ENCODE results near the gene SYT2.
"Not testable (repeated sequence)": the region's sequence is repeated elsewhere in the genome, so short reads cannot be mapped to it uniquely, and the experiment has no call there.

The SYT2 gene

GRCh38 chr1:202619505-202619904, 90.7 kb downstream of the SYT2 start:
- DNase-seq: no peak
- Histone ChIP-seq H3K36me3 (no peaks in the 10 kb centered on the region), H3K9me3 (ENCODE audit: severe bottlenecking) (peaks cover 2% of the 10 kb centered on the region), H3K27me3 (ENCODE audit: insufficient read depth, low read depth, severe bottlenecking) (no peaks in the 10 kb centered on the region), H3K27ac (0 out of 2 replicates have a peak overlapping the region, but pooled peaks have one; percentile 3), H3K4me3 (ENCODE audit: low read depth, low read length) (no peak overlapping the region)
- no peak for TF ChIP-seq CTCF (IDR thresholded peaks at IDR 0.05; ENCODE audit: low read depth, low read length)

- not testable (repeated sequence) for H3K4me3 ChIP-seq (ENCODE audit: low read depth, low read length); H3K9me3 ChIP-seq (ENCODE audit: severe bottlenecking); H3K36me3 ChIP-seq; H3K27me3 ChIP-seq (ENCODE audit: insufficient read depth, low read depth, severe bottlenecking)
- peak; percentile 65 for DNase-seq
- H3K27ac ChIP-seq: 0 out of 2 replicates have a peak overlapping the region, but pooled peaks have one; percentile 3
Observed at GRCh38 chr1:202619012-202619411, 91.2 kb downstream of the SYT2 start.

DNA sequence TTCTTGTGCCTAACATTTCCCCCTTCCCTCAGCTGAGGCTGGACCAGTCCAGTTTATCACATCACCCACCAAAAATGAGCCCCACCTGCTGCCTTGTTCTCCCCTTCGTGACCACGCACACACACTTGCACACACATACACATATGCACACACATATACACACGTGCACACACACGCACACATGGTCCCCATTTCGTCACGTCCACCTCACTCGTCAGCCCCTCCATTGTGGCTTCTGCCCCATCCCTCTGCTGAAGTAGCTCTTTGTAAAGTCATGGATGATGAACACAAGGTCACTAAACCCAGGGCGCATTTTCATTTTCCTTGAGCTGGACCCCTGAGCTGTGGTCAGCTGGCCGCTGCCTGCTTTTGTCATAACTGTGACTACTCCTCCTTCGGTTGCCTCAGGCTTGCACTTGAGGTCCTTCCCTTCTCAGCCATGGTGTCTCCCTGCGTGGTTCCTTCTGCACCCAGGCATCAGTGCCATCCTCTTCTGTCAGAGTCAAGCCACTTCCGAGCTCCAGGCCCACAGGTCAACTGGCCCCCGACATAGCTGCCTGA, 93.8 kb downstream of the SYT2 start:
- no peaks in the 10 kb centered on the region for H3K27me3 ChIP-seq (ENCODE audit: insufficient read depth, low read depth, severe bottlenecking)
- no peak for DNase-seq
- TF ChIP-seq CTCF (IDR thresholded peaks at IDR 0.05; ENCODE audit: low read depth, low read length): no peak
- no peak overlapping the region for H3K4me3 ChIP-seq (ENCODE audit: low read depth, low read length)
- H3K9me3 ChIP-seq (ENCODE audit: severe bottlenecking): peaks cover 2% of the 10 kb centered on the region
- H3K36me3 ChIP-seq: no peaks in the 10 kb centered on the region
- no peak overlapping the region for H3K27ac ChIP-seq

- Histone ChIP-seq H3K9me3 (ENCODE audit: severe bottlenecking) (peaks cover 2% of the 10 kb centered on the region), H3K36me3 (no peaks in the 10 kb centered on the region), H3K4me3 (ENCODE audit: low read depth, low read length) (no peak overlapping the region), H3K27me3 (ENCODE audit: insufficient read depth, low read depth, severe bottlenecking) (no peaks in the 10 kb centered on the region), H3K27ac (no peak overlapping the region)
- no peak for TF ChIP-seq CTCF (IDR thresholded peaks at IDR 0.05; ENCODE audit: low read depth, low read length)
- no peak for DNase-seq
Observed at GRCh38 chr1:202615501-202616354, 94.5 kb downstream of the SYT2 start.

DNA sequence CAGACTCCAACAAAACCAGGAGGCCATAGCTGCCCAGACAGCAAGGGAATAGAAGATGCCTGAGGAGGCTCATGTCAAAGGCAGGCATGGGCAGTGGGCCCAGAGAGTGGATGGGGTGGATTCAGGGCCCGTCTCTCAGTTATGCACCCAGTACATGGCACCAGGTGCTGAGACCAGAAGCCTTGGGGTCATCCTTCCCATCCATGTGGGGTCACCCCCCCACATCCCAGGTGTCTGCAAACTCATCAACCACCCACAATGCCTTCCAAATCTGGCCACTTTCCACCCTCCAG, 95.1 kb downstream of the SYT2 start:
- not testable (repeated sequence) for H3K27ac ChIP-seq; H3K36me3 ChIP-seq; DNase-seq; H3K4me3 ChIP-seq (ENCODE audit: low read depth, low read length); H3K27me3 ChIP-seq (ENCODE audit: insufficient read depth, low read depth, severe bottlenecking); H3K9me3 ChIP-seq (ENCODE audit: severe bottlenecking)

DNA sequence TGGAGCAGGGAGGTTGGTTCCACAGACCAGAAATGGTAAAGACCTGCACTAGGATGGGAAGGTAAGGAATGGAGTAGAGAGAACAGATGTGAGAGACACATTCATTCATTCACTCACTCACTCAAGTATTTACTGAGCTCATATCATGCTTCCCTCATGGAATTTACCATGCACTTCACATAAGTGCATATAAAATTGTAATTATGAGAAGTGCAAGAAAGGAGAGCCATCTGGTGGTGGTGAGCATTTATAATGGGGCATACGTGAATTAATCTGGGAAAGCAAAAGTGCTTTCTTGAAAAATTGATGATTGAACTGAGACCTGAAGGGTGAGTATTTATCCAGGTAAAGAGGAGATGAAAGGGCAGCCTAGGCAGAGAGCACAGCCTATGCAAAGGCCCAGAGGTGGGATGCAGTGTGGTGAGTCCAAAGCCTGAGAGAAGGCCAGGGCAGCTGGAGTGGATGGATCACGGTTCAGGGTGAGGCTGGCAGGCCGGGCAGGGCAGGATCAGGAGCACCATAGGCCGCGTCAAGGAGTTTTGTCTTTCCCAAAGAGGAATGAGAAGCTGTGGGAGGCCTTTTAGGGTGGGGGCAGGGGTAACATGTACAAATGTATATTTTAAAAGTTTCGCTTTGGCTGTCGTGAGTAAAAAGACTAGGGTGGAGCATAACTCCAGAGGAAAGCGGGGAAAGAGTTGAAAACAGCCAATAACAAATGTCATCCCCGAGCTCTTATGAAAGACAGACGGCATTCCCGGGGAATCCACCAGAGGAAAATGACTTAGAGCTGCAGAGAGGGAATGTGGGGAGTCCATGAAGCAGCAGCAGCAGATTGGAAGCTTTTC, 95.7 kb downstream of the SYT2 start:
- not testable (repeated sequence) for H3K27me3 ChIP-seq (ENCODE audit: insufficient read depth, low read depth, severe bottlenecking); DNase-seq; H3K4me3 ChIP-seq (ENCODE audit: low read depth, low read length); H3K9me3 ChIP-seq (ENCODE audit: severe bottlenecking); H3K27ac ChIP-seq; H3K36me3 ChIP-seq

- Histone ChIP-seq H3K27ac (no peak overlapping the region), H3K4me3 (ENCODE audit: low read depth, low read length) (no peak overlapping the region), H3K36me3 (no peaks in the 10 kb centered on the region), H3K9me3 (ENCODE audit: severe bottlenecking) (peaks cover 9% of the 10 kb centered on the region), H3K27me3 (ENCODE audit: insufficient read depth, low read depth, severe bottlenecking) (no peaks in the 10 kb centered on the region)
- DNase-seq: no peak
- TF ChIP-seq CTCF (IDR thresholded peaks at IDR 0.05; ENCODE audit: low read depth, low read length): no peak
Observed at GRCh38 chr1:202613571-202613970, 96.7 kb downstream of the SYT2 start.

DNA sequence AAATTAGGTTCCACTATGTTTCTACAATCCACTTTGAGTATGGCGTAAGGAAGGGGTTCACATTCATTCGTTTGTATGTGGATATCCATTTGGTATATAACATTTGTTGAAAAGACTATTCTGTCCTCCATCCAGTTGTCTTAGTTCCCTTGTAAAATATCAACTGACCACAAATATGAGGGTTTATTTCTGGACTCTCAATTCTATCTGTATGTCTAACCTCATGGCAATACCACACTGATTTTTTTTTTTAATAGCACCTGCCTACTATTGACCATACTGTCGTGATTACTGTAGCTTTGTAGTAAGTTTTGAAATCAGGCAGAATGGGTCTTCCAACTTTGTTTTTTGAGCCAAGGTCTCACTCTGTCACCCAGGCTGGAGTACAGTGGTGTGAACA, 98.2 kb downstream of the SYT2 start:
- not testable (repeated sequence) for H3K36me3 ChIP-seq; DNase-seq; H3K27me3 ChIP-seq (ENCODE audit: insufficient read depth, low read depth, severe bottlenecking); H3K9me3 ChIP-seq (ENCODE audit: severe bottlenecking); H3K27ac ChIP-seq; H3K4me3 ChIP-seq (ENCODE audit: low read depth, low read length)

Measured in WERI-Rb-1 (cell line).